Left renal cortex interstitium (tissue), 4 donors: ENCODE measurements around the gene SYNDIG1. TPM values are rescaled to one million over a fixed set of nuclear protein-coding genes. Genes with fewer than 3 reads are reported as not detected.

Experiments used
- DNase-seq, 4 donors: peaks; one replicate each; pipeline ENCODE4 v3.0.0-alpha.2; 2013; ENCODE audit warnings: low read depth in 4 of 4, low spot score in 2 of 4, missing footprints in 1 of 4
- polyA plus RNA-seq, 4 donors: library from polyadenylated mRNA; unstranded; fragments of 120-200 nt; gene quantifications; one replicate each; pipeline ENCODE4 v1.2.1, GENCODE V29; 2013; ENCODE audit not compliant: insufficient read length in 4 of 4

The SYNDIG1 gene
- polyA plus RNA-seq, 4 donors = 7.8 to 9.9 (median 8.9) TPM

DNA sequence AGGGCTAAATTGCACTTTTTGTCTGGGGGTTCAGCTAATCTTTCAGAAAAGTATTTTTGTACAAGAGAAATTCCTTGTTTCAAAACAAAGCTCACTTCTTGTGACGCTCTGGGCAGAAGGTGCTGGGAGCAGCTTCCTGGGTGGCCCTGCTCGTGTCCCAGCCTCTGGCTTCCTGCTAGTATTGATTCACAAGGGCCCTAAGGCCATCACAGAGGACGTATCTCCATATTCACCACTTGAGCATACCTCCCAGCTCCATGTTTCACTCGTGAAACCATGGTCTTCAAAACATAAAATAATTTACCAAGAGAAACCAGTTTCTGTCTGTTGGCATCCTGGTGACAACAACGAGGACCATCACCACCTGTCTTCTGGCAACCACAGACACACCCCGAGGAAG is 49.1 kb downstream of the SYNDIG1 start:
- DNase-seq = no peak

GRCh38 chr20:24519476-24519875 is 50.0 kb downstream of the SYNDIG1 start:
- DNase-seq = no peak

DNA sequence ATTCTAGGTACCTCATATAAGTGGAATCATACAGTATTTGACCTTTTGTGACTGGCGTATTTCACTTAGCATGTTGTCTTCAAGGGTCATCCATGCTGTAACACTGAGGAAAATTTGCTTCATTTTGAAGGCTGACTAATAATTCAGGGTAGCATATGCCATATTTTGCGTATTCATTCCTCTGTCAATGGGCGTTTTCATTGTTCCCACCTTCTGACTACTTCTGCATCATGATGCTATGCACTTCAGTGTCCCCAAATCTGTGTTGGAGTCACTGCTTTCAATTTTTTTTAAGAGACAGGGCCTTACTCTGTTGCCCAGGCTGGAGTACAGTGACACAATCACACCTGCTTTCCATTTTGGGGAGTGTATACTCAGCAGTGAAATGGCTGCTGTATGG is 51.6 kb downstream of the SYNDIG1 start:
- no peak for DNase-seq

DNA sequence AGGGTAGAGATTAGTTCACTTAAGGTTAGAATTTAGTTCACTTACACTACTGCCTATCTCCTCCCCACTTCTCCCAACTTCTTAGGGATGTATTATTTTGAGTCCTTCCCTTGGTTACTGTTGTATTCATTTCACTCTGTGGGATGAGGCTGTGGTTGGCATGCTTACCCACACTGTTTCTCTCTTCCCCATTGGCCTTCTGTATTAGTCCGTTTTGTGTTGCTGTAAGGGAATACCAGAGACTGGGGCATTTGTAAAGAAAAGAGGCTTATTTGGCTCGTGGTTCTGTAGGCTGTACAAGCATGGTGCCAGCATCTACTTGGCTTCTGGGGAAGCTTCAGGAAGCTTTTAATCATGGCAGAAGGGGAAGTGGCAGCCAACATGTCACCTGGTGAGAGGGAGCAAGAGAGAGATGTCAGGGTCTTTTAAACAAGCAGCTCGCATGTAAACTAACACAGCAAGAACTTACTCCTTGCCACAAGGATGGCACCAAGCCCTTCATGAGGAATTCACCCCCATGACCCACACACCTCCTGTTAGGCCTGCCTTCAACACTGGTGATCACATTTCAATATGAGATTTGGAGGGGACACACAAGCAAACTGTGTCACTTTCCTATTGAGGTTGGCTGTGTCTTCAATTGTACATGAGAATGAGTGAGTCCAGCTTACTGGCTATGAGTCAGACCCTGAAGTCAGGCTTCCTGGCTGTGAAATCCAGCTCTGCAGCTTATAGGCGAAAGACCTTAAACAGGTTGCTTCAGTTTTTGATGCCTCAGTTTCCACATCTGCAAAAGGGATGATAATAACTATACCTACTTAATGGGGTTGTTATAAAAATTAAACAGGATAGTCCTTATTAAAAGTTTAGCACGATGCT is 53.3 kb downstream of the SYNDIG1 start:
- no peak for DNase-seq

GRCh38 chr20:24523661-24524060 is 54.2 kb downstream of the SYNDIG1 start:
- no peak for DNase-seq

DNA sequence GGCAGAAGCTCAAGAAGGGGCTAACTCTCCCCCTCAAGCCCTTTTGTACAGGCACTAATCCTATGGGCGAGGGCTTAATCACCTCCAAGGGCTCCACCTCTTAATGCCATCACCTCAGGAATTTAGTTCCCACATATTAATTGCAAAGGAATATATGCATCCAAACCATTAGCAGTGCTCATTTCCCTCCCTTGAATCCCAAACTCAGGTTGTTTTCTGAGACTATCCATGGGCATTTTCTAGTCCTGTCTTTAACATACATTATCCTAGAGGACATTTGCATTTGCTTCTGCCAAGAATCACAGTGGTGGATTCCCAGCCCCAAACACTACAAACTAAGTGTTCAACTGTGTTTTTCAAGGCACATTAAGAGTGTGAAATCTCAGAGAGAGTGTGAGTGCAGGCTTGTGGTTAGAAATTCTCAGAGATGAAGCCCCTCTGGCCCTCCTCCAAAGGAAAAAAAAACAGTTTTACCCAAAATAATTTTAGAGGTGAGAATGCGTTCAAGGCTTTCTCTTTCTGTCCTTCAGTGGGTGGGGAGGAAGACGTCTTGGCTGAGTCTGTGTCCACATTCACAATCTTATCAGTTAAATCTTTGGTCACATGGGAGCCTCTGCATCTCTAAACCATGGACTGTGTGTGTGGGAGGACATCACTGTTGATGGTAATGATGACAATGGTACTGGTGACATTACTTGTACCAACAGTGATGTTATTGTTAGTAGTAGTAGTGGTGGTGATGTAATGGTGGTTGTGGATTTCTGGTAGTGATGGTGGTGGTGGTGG is 59.3 kb downstream of the SYNDIG1 start:
- no peak for DNase-seq

DNA sequence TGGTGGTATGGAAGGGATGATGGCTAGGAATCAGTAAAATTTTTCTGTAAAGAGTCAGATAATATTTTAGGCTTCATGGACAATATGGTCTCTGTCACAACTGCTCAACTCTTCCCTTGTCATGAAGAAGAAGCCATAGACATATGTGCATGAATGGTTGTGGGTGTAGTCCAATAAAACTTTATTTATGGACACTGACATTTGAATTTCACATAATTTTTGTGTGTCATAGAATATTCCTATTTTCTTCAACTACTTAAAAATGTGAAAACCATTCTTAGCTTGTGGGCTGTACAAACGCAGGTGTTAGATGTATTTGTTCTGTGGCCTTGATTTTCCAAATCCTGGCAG is 59.9 kb downstream of the SYNDIG1 start:
- no peak for DNase-seq

- DNase-seq = no peak
These were observed 60.8 kb downstream of the SYNDIG1 start for GRCh38 chr20:24530131-24530680.

GRCh38 chr20:24531202-24531601 is 61.8 kb downstream of the SYNDIG1 start:
- DNase-seq = no peak

DNA sequence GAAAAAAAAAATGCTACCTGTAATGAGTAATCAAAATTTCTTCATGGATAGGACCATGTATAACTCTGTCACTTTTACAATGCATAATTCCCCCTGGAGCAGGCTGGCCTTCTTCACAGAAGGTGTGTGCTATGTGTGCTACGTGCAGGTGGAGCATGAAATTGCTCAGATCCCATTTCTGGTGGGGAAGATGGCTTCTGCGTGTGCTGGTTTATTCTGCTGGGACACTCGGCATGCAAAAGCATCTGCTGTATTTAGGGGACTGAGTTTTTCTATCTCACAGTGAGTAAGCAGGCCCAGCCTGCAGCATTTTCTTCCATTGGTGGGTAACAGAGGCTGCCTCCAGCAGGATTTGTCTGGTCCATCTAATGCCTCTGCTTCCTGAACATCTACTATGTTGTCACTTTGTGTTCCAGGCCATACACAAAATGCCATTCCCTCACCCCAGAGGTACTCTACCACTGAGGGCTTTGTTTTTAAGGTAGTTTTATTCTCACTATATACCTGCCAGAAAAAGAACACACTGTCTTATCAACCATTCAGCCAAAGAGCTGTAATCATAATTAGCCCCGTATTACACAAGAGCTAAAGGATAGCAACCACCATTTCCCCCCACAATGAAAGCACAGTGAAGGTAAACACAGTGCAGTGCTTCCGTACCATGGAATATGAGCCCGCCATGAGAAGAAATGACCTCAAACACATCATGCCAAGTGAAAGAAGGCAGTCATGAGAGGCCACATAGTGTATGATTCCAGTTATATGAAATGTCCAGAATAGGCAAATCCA is 62.4 kb downstream of the SYNDIG1 start:
- no peak for DNase-seq

DNA sequence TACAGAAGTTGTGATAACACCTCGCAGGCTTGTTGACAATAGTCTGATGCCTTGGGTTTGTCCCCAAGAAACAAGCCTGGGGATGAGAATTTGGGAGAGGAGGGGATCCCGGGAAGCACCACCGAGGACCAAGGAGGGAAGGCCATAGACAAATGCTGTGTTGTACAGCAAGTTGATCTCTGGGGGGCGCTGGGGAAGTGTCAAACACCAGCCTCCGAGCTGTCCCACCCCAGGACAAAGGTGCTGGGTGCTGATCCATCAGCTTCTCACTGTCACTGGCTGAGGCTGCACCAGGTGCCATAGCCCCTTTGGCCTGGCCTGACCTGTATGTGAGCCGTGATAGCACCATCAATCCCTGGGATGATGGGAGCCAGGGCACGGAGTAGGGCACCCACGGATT is 64.0 kb downstream of the SYNDIG1 start:
- no peak for DNase-seq

DNA sequence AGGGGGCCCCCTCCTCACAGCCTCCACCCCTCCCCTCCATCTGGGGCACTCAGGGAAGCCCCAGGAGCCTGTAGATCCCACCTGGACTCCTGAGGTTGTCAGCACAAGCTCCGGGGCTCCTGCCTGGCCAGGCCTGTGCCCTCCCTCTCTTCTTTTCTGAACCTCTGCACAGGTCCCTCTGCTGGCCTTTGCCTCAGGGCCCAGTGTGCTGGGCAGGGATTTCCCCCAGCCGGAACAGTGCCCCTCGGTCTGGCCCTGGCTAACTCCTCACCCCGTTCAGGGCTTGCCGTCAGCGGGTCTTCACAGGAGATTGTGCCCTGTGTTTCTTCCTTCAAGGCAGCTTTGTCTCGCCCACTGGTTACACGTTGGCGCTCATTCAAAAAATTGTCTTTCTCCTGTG is 64.9 kb downstream of the SYNDIG1 start:
- no peak for DNase-seq

DNA sequence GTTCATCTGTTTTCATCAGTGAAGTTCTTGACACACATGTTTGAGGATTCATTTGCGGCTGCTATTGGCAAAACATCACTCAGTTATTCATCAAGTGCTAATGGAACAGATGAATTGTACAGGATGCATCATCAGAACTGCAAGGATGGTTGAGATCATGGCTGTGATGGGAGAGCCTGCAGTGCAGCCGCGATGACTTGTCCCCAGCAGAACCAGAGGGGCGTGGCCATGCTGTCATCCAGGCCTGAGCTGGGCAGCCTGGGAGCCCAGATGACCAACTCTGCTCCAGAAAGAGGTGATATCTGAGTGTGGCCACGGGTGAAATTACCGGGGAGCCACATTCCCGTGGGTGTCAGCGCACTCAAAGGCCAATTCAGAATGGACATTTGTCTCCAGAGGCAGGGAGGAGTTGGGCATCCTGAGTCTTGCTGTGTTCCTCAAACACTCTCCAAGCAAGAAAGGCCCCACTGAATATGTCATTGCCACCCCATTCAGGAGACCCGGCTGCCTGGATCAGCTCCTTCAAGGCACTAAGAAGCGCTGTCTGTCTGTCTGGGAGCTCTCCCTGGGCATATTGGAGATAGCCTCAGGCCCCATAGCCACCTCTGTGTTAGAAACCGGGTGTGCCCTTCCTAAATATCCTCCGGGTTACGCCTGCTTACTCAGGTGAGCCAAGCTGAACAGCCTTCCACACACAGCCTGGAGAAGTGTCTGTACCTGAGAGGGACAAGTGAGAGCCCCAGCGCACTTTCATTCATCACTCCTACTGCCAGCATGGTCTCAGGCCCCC is 66.7 kb downstream of the SYNDIG1 start:
- no peak for DNase-seq

DNA sequence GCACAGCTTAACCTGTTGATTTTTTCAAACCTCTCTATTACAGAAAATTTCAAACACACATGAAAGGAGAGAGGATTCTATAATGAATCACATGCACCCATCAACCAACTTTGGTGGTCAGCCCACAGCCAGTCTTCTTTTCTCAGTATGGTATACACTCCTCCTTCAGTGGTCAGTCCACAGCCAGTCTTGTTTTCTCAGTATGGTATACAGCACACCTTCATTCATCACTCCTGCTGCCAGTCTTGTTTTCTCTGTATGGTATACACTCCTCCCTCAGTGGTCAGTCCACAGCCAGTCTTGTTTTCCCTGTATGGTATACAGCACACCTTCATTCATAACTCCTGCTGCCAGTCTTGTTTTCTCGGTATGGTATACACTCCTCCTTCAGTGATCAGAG is 67.8 kb downstream of the SYNDIG1 start:
- DNase-seq = no peak

DNA sequence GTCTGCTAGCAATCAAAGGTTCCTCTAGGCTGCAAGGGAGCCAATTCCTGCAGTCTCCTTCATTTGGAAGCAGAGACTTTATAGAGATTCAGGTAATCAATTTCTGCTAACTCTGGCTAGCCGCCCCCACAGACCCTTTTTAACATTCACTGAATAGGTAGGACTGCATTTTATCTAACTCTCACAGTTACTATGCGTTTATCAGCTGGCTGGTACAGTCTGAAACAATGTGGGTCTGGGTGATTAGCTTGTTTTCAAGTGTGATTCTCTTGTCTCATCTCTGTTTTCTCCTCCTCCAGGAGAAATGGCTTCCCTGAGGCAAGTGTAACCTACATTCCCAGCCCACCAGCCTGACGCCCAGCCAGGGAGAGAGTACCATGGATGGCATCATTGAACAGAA is 73.3 kb downstream of the SYNDIG1 start:
- no peak for DNase-seq

- DNase-seq = no peak
These were observed 73.7 kb downstream of the SYNDIG1 start for GRCh38 chr20:24543168-24543567.

DNA sequence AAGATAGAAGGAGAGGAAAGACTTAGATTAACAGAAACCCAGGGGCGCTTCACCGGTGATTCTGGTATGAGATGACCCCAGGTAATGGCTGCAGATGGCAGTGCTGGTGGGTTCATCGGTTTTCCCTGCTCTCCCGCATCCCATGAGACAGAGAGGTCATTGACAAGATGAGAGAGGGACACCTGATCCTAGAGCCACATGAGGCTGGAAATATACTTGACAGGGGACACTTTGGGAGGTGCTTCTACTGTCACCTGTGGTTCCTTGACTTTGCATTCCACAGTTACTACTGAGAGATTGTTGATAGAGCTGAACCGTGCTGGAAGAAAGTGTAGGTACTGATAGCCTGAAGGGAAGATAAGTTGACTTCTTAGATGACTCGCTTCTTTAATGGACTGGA is 74.3 kb downstream of the SYNDIG1 start:
- no peak for DNase-seq

DNA sequence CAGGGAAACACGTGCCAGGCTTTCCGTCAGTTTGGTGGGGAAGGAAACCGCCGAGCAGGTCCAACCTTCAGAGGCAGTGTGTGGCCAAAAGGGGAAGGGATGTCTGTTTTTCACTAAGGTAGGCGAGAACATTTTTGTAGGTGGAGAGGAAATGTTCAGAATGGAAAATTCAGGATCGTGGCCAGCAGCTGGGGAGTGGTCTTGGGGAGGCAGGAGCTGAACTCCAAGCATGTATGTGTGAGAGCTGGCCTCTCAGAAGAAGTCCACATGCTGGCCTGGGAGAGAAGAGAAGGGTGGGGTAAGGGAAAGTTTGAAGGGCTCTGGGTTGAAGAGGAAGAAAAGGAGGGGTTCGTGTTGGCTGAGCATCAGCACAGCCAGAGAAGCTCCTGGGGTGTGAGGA is 74.9 kb downstream of the SYNDIG1 start:
- DNase-seq = no peak

DNA sequence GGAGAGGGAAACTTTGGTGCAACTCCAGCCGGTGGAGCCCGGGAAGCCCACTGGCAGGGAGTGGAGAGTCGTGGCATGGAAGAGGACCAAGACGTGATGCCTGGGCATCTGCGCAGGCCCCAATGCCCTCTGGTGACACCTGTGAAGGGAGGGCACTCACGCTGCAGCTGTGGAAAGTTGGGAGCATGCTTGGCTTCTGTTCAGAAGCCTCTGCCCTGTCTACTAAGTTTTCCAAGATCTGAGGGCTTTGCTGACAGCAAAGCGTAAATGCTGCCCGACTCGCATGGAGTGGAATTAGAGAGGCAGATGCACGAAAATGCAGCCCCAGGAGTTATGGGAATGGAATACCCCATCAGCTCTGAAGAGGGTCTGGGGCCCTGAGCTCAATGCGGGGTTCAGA is 75.7 kb downstream of the SYNDIG1 start:
- no peak for DNase-seq

GRCh38 chr20:24546232-24546892 is 76.9 kb downstream of the SYNDIG1 start:
- DNase-seq = no peak
